ENCODE data around the gene METTL1. TPM values are rescaled to one million over a fixed set of nuclear protein-coding genes. Genes with fewer than 3 reads are reported as not detected.

Gene METTL1
- total and polyA plus RNA-seq, 9 of the 15 experiments (the other 6 are each of a cell fraction or from before 2014, with no cell fraction given): 12.6 to 65.9 (median 39.2) TPM

- Histone ChIP-seq H3K9ac (ENCODE audit: insufficient read depth in 1 of 2, low read depth in 2 of 2, low read length in 2 of 2) (peak within 1 kb of the TSS in 1 of 2 experiments; percentile 88; a peak in 2 of 4 replicates), H3K4me1 (replicated peaks in 1 of 2; ENCODE audit: control insufficient read depth in 2 of 2, insufficient read depth in 2 of 2, low read length in 2 of 2) (peaks cover 18 to 34% of the 10 kb centered on the region in 2 experiments), H3K9me3 (replicated peaks; ENCODE audit: control insufficient read depth, insufficient read depth, low read depth, low read length) (no peaks in the 10 kb centered on the region), H3K79me2 (ENCODE audit: control insufficient read depth, insufficient read depth, low read length) (peaks cover 13% of the 10 kb centered on the region), H3K27ac (ENCODE audit: extremely low read depth, low read depth, low read length) (no peak within 1 kb of the TSS; the same call in 2 of the 3 replicates), H3K4me3 (no peak within 1 kb of the TSS), H3K4me2 (ENCODE audit: insufficient read depth, low read length) (peak within 1 kb of the TSS; percentile 63), H2AFZ (ENCODE audit: low read depth, low read length) (peak within 1 kb of the TSS; percentile 10; the same call in 1 of the 2 replicates), H3K36me3 (ENCODE audit: control insufficient read depth, insufficient read depth, low read length) (peaks cover 33% of the 10 kb centered on the region), H3K9me1 (ENCODE audit: control insufficient read depth, insufficient read depth, low read length) (no peaks in the 10 kb centered on the region), H4K20me1 (replicated peaks; ENCODE audit: control insufficient read depth, insufficient read depth, low read length) (no peaks in the 10 kb centered on the region), H3K27me3 (ENCODE audit: control insufficient read depth in 2 of 2, insufficient read depth in 2 of 2, low read length in 2 of 2) (no peaks in the 10 kb centered on the region)
- 20% methylated on average over 37 of the region's 38 CpGs for WGBS (ENCODE audit: insufficient coverage, low coverage, missing lambda C conversion rate)
- POLR2A ChIA-PET: interaction anchor here (1.0 to 3.8 kb wide), 7 partner anchors 10 to 142 kb away, joined by 3 to 26 read pairs (median 4); partner anchors contain the start of genes AVIL, TSFM and TSPAN31
- ATAC-seq (peak; percentile 69), DNase-seq (ENCODE audit: extremely low read depth in 1 of 4, low spot score in 3 of 4) (peak; percentile 47 to 68 (median 52)), FAIRE-seq (peak; percentile 29)
- BruUV-seq (replicated peaks): no TSS peak
- in situ Hi-C loops (cut with MboI): no loop called here
- intact Hi-C loops (cut with micrococcal nuclease): no loop called here
- CTCF ChIA-PET (ENCODE audit: low intra/inter-chr PET ratio): no interaction called here
- TF ChIP-seq EGR1 (conservative IDR thresholded peaks at IDR 0.05) (peak; percentile 30), ZNF518B (CRISPR knock-in tag; IDR thresholded peaks at IDR 0.05) (no peak), RB1 (IDR thresholded peaks at IDR 0.05; ENCODE audit: low read depth) (no peak), MAZ (CRISPR knock-in tag; conservative IDR thresholded peaks at IDR 0.05 in 1 of 2, IDR thresholded peaks at IDR 0.05 in 1 of 2) (0 out of 4 replicates have a peak, but pooled peaks of 1 of the 2 experiments have one; percentile 21), SREBF1 (IDR thresholded peaks at IDR 0.05; ENCODE audit: borderline replicate concordance, low read depth, low read length) (no peak), POLR2AphosphoS5 (IDR thresholded peaks at IDR 0.05; ENCODE audit: control insufficient read depth, insufficient read depth, low read depth, low read length) (0 out of 2 replicates have a peak, but pooled peaks have one; percentile 7), RFX5 (IDR thresholded peaks at IDR 0.05; ENCODE audit: low read depth, low read length) (no peak), ID3 (CRISPR knock-in tag; IDR thresholded peaks at IDR 0.05) (no peak), ID3 (tag; IDR thresholded peaks at IDR 0.05) (no peak), GTF2E2 (tag; IDR thresholded peaks at IDR 0.05) (no peak)
- TF ChIP-seq, protein P1, sequence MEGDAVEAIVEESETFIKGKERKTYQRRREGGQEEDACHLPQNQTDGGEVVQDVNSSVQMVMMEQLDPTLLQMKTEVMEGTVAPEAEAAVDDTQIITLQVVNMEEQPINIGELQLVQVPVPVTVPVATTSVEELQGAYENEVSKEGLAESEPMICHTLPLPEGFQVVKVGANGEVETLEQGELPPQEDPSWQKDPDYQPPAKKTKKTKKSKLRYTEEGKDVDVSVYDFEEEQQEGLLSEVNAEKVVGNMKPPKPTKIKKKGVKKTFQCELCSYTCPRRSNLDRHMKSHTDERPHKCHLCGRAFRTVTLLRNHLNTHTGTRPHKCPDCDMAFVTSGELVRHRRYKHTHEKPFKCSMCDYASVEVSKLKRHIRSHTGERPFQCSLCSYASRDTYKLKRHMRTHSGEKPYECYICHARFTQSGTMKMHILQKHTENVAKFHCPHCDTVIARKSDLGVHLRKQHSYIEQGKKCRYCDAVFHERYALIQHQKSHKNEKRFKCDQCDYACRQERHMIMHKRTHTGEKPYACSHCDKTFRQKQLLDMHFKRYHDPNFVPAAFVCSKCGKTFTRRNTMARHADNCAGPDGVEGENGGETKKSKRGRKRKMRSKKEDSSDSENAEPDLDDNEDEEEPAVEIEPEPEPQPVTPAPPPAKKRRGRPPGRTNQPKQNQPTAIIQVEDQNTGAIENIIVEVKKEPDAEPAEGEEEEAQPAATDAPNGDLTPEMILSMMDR (IDR thresholded peaks at IDR 0.05 in 2 of 3, conservative IDR thresholded peaks at IDR 0.05 in 1 of 3; ENCODE audit: insufficient read depth in 2 of 3, low read depth in 1 of 3, low read length in 3 of 3): 0 out of 6 replicates have a peak, but pooled peaks of 1 of the 3 experiments have one; percentile 2
- TF ChIP-seq, protein P2, sequence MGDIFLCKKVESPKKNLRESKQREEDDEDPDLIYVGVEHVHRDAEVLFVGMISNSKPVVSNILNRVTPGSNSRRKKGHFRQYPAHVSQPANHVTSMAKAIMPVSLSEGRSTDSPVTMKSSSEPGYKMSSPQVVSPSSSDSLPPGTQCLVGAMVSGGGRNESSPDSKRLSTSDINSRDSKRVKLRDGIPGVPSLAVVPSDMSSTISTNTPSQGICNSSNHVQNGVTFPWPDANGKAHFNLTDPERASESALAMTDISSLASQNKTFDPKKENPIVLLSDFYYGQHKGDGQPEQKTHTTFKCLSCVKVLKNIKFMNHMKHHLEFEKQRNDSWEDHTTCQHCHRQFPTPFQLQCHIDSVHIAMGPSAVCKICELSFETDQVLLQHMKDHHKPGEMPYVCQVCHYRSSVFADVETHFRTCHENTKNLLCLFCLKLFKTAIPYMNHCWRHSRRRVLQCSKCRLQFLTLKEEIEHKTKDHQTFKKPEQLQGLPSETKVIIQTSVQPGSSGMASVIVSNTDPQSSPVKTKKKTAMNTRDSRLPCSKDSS (IDR thresholded peaks at IDR 0.05; ENCODE audit: low read depth, partially characterized antibody): no peak
These were observed 5.2 kb downstream of the METTL1 start, which contains the start of gene CYP27B1 for GRCh38 chr12:57766464-57767304. Gene CYP27B1, minus strand, starts transcription at chr12:57767078. Its CDS starts 37 bp downstream, at chr12:57767041.

All from K562 (cell line).